ENCODE results near the gene PPP1R13L.

The PPP1R13L gene

DNA sequence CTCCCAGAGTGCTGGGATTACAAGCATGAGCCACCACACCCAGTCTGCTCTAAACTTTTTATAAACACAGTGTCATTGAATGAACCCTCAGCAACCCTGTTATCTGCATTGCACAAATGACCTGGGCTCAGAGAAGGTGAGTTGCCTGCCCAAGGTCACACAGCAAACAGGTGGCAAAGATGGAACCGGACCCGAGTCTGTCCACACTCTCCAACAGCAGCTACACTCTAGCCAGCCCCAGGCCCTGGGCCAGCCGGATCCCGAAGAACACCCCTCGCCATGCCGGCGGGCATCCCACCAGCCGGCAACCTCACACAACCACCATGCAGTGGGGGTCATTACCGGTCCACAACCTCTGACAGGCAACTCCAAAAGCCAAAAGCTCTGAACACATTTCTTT, 49.0 kb downstream of the PPP1R13L start:
- Histone ChIP-seq H3K4me2 (no peak overlapping the region), H3K27ac (no peak overlapping the region), H3K9ac (no peak overlapping the region), H3K36me3 (ENCODE audit: insufficient read depth) (no peaks in the 10 kb centered on the region), H3K27me3 (ENCODE audit: insufficient read depth, low read depth) (no peaks in the 10 kb centered on the region), H3K4me3 (IDR thresholded peaks at IDR 0.05; ENCODE audit: insufficient read depth, low read depth, low read length) (no peak overlapping the region), H3K4me1 (ENCODE audit: low read depth, poor library complexity, severe bottlenecking) (no peaks in the 10 kb centered on the region), H3K79me2 (ENCODE audit: insufficient read depth, low read depth) (no peaks in the 10 kb centered on the region), H4K20me1 (ENCODE audit: insufficient read depth) (no peaks in the 10 kb centered on the region), H2AFZ (ENCODE audit: low read depth) (no peak overlapping the region)
- TF ChIP-seq, protein P1, sequence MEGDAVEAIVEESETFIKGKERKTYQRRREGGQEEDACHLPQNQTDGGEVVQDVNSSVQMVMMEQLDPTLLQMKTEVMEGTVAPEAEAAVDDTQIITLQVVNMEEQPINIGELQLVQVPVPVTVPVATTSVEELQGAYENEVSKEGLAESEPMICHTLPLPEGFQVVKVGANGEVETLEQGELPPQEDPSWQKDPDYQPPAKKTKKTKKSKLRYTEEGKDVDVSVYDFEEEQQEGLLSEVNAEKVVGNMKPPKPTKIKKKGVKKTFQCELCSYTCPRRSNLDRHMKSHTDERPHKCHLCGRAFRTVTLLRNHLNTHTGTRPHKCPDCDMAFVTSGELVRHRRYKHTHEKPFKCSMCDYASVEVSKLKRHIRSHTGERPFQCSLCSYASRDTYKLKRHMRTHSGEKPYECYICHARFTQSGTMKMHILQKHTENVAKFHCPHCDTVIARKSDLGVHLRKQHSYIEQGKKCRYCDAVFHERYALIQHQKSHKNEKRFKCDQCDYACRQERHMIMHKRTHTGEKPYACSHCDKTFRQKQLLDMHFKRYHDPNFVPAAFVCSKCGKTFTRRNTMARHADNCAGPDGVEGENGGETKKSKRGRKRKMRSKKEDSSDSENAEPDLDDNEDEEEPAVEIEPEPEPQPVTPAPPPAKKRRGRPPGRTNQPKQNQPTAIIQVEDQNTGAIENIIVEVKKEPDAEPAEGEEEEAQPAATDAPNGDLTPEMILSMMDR (conservative IDR thresholded peaks at IDR 0.05; ENCODE audit: low read depth, low read length): no peak

DNA sequence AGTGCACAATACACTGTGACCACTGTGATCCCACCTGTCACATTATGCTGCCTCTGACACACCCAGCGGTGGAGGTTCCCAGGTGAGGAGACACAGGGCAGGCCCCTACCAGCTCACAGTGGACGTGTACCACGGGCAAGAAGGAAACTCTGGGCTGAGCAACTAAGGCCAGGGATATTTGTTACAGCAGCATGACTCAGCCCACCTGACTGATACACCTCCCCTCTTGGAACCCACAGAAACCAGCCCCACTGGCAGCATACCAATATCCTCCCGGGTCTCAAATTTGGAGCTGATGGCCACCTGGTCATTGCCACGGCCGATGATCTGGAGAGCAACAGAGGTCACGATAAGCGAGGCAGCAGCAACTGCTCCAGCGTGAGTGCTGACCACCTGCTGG, 49.5 kb downstream of the PPP1R13L start:
- H4K20me1 ChIP-seq (ENCODE audit: insufficient read depth): no peaks in the 10 kb centered on the region

DNA sequence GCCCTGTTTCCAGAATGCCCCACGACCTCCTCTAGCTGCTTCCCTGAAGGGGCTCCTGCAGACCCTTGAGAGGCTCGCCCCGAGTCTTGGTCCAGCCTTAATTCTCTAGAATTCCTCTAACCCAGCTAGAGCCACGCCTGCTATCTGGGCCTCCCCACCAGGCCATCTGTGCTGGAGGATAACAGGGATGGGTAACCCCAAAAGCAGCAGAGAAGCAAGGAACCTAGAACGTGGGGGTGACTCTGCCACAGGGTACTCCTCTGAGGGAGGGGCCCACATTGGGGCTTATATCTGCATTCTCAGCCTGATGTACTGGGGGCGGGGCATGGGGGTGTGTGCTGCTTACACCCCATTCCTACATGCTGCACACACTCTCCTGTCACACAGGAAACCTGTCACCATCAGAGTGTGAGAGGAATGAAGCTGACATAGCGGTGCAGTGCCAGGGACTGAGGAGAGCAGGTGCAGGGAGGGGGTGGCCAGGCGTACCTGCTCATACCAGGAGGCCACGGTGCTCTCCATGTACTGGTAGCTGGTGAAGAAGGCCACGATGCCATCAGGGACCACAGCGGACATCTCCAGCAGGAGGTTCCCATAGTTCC, 50.5 kb downstream of the PPP1R13L start:
- H4K20me1 ChIP-seq (ENCODE audit: insufficient read depth): no peaks in the 10 kb centered on the region
- no peak overlapping the region for H3K9ac ChIP-seq
- H3K27me3 ChIP-seq (ENCODE audit: insufficient read depth, low read depth): no peaks in the 10 kb centered on the region
- no peaks in the 10 kb centered on the region for H3K79me2 ChIP-seq (ENCODE audit: insufficient read depth, low read depth)
- no peak overlapping the region for H3K27ac ChIP-seq
- no peak overlapping the region for H3K4me3 ChIP-seq (IDR thresholded peaks at IDR 0.05; ENCODE audit: insufficient read depth, low read depth, low read length)
- H3K36me3 ChIP-seq (ENCODE audit: insufficient read depth): no peaks in the 10 kb centered on the region
- TF ChIP-seq, protein P1 (conservative IDR thresholded peaks at IDR 0.05; ENCODE audit: low read depth, low read length): no peak
- H3K4me2 ChIP-seq: no peak overlapping the region
- H2AFZ ChIP-seq (ENCODE audit: low read depth): no peak overlapping the region
- H3K4me1 ChIP-seq (ENCODE audit: low read depth, poor library complexity, severe bottlenecking): no peaks in the 10 kb centered on the region

More for the DNA sequence above, 49.5 kb downstream of the PPP1R13L start:
- Histone ChIP-seq H3K27me3 (ENCODE audit: insufficient read depth, low read depth) (no peaks in the 10 kb centered on the region), H3K79me2 (ENCODE audit: insufficient read depth, low read depth) (no peaks in the 10 kb centered on the region), H3K4me3 (IDR thresholded peaks at IDR 0.05; ENCODE audit: insufficient read depth, low read depth, low read length) (no peak overlapping the region), H2AFZ (ENCODE audit: low read depth) (no peak overlapping the region), H3K9ac (no peak overlapping the region), H3K4me2 (no peak overlapping the region), H3K4me1 (ENCODE audit: low read depth, poor library complexity, severe bottlenecking) (no peaks in the 10 kb centered on the region), H3K36me3 (ENCODE audit: insufficient read depth) (no peaks in the 10 kb centered on the region), H3K27ac (no peak overlapping the region)
- TF ChIP-seq, protein P1 (conservative IDR thresholded peaks at IDR 0.05; ENCODE audit: low read depth, low read length): no peak

- Histone ChIP-seq H3K79me2 (ENCODE audit: insufficient read depth, low read depth) (no peaks in the 10 kb centered on the region), H3K27me3 (ENCODE audit: insufficient read depth, low read depth) (no peaks in the 10 kb centered on the region; the same call in 1 of the 2 replicates), H3K9ac (no peak overlapping the region), H3K4me1 (ENCODE audit: low read depth, poor library complexity, severe bottlenecking) (no peaks in the 10 kb centered on the region), H2AFZ (ENCODE audit: low read depth) (no peak overlapping the region), H3K36me3 (ENCODE audit: insufficient read depth) (no peaks in the 10 kb centered on the region), H3K4me3 (IDR thresholded peaks at IDR 0.05; ENCODE audit: insufficient read depth, low read depth, low read length) (no peak overlapping the region), H3K27ac (no peak overlapping the region), H3K4me2 (no peak overlapping the region), H4K20me1 (ENCODE audit: insufficient read depth) (no peaks in the 10 kb centered on the region)
- TF ChIP-seq, protein P1 (conservative IDR thresholded peaks at IDR 0.05; ENCODE audit: low read depth, low read length): no peak
These were observed 51.7 kb downstream of the PPP1R13L start for GRCh38 chr19:45352914-45353796.

Measured in KMS-11 (cell line).